ENCODE data around the gene DCTD. TPM values are rescaled to one million over a fixed set of nuclear protein-coding genes. Genes with fewer than 3 reads are reported as not detected.

Gene DCTD
- total RNA-seq, 1 donor from 2014 or later, result 93.4 TPM

- Mint-ChIP-seq H3K9me3 (peaks cover 20% of the 10 kb centered on the region), H3K27ac (no peak overlapping the region), H3K27me3 (ENCODE audit: insufficient read depth, low read depth) (peaks cover 3% of the 10 kb centered on the region), H3K4me1 (no peaks in the 10 kb centered on the region), H3K4me3 (no peak overlapping the region), H3K36me3 (no peaks in the 10 kb centered on the region)
- Histone ChIP-seq H3K4me2 (no peak overlapping the region), H3K4me3 (no peak overlapping the region), H4K20me1 (ENCODE audit: low read depth) (no peaks in the 10 kb centered on the region), H3K79me2 (ENCODE audit: low read depth) (no peaks in the 10 kb centered on the region), H3K9ac (no peak overlapping the region), H3K4me1 (no peaks in the 10 kb centered on the region), H3K9me3 (ENCODE audit: low read depth) (no peaks in the 10 kb centered on the region), H3F3A (ENCODE audit: low read depth) (no peaks in the 10 kb centered on the region), H3K36me3 (no peaks in the 10 kb centered on the region), H2AFZ (replicated peaks) (no peak overlapping the region), H3K27ac (no peak overlapping the region), H3K27me3 (no peaks in the 10 kb centered on the region)
- TF ChIP-seq EZH2phosphoT487 (IDR thresholded peaks at IDR 0.05) (no peak), EZH2 (IDR thresholded peaks at IDR 0.05) (no peak), CTCF (IDR thresholded peaks at IDR 0.05) (no peak)
- DNase-seq (ENCODE audit: low spot score), result no peak
Observed at GRCh38 chr4:182955411-182955810, 38.2 kb upstream of the DCTD start.

GRCh38 chr4:182944484-182945213 is 27.5 kb upstream of the DCTD start:
- no peak overlapping the region for H3K4me2 ChIP-seq
- H3K4me1 ChIP-seq, result no peaks in the 10 kb centered on the region
- H3F3A ChIP-seq (ENCODE audit: low read depth), result no peaks in the 10 kb centered on the region
- Mint-ChIP-seq H3K27me3 (ENCODE audit: insufficient read depth, low read depth) (peaks cover 2% of the 10 kb centered on the region), H3K27ac (no peak overlapping the region), H3K4me1 (no peaks in the 10 kb centered on the region), H3K9me3 (no peaks in the 10 kb centered on the region), H3K4me3 (no peak overlapping the region), H3K36me3 (no peaks in the 10 kb centered on the region)
- no peak overlapping the region for H3K4me3 ChIP-seq
- no peaks in the 10 kb centered on the region for H3K36me3 ChIP-seq
- DNase-seq (ENCODE audit: low spot score), result no peak
- H3K27me3 ChIP-seq, result peaks cover 5% of the 10 kb centered on the region
- no peaks in the 10 kb centered on the region for H4K20me1 ChIP-seq (ENCODE audit: low read depth)
- no peaks in the 10 kb centered on the region for H3K9me3 ChIP-seq (ENCODE audit: low read depth)
- no peak overlapping the region for H3K9ac ChIP-seq
- TF ChIP-seq EZH2 (IDR thresholded peaks at IDR 0.05), result no peak
- no peak for TF ChIP-seq EZH2phosphoT487 (IDR thresholded peaks at IDR 0.05)
- TF ChIP-seq CTCF (IDR thresholded peaks at IDR 0.05), result no peak
- H2AFZ ChIP-seq (replicated peaks), result no peak overlapping the region
- H3K27ac ChIP-seq, result no peak overlapping the region
- no peaks in the 10 kb centered on the region for H3K79me2 ChIP-seq (ENCODE audit: low read depth)

GRCh38 chr4:182939680-182940079 is 22.5 kb upstream of the DCTD start:
- H3K9me3 Mint-ChIP-seq, result no peaks in the 10 kb centered on the region
- H3K4me1 Mint-ChIP-seq, result peaks cover 4% of the 10 kb centered on the region
- no peaks in the 10 kb centered on the region for H3K9me3 ChIP-seq (ENCODE audit: low read depth)

More at GRCh38 chr4:182939680-182940079, 22.5 kb upstream of the DCTD start:
- TF ChIP-seq EZH2phosphoT487 (IDR thresholded peaks at IDR 0.05) (no peak), EZH2 (IDR thresholded peaks at IDR 0.05) (no peak), CTCF (IDR thresholded peaks at IDR 0.05) (no peak)
- no peak overlapping the region for H3K9ac ChIP-seq
- no peaks in the 10 kb centered on the region for H3K36me3 ChIP-seq
- H3K36me3 Mint-ChIP-seq, result no peaks in the 10 kb centered on the region
- H3K4me3 ChIP-seq, result no peak overlapping the region
- no peak overlapping the region for H3K4me2 ChIP-seq
- no peak overlapping the region for H3K4me3 Mint-ChIP-seq
- DNase-seq (ENCODE audit: low spot score), result no peak
- H2AFZ ChIP-seq (replicated peaks), result no peak overlapping the region
- no peaks in the 10 kb centered on the region for H3K4me1 ChIP-seq
- peaks cover 2% of the 10 kb centered on the region for H3K27me3 Mint-ChIP-seq (ENCODE audit: insufficient read depth, low read depth)
- H3K27ac Mint-ChIP-seq, result no peak overlapping the region
- no peak overlapping the region for H3K27ac ChIP-seq
- H4K20me1 ChIP-seq (ENCODE audit: low read depth), result no peaks in the 10 kb centered on the region
- H3K27me3 ChIP-seq, result peaks cover 5% of the 10 kb centered on the region
- H3K79me2 ChIP-seq (ENCODE audit: low read depth), result no peaks in the 10 kb centered on the region
- no peaks in the 10 kb centered on the region for H3F3A ChIP-seq (ENCODE audit: low read depth)
